GM23248 (cell line): ENCODE data around the gene EGFR.

ENCODE experiments used
- EZH2 ChIP-seq: fragments of 200-600 bp; sonication (generic); IDR thresholded peaks from 2 replicates; pipeline ENCODE4 v1.6.1; 2018; ENCODE audit warnings: antibody characterized with exemption, mild to moderate bottlenecking; ENCODE audit not compliant: insufficient read depth, poor library complexity, severe bottlenecking
- EZH2phosphoT487 ChIP-seq: fragments of 200-600 bp; sonication (generic); IDR thresholded peaks from 2 replicates; pipeline ENCODE4 v1.6.1; 2018; ENCODE audit warnings: antibody characterized with exemption, moderate library complexity, mild to moderate bottlenecking, low read depth; ENCODE audit not compliant: insufficient read depth

DNA sequence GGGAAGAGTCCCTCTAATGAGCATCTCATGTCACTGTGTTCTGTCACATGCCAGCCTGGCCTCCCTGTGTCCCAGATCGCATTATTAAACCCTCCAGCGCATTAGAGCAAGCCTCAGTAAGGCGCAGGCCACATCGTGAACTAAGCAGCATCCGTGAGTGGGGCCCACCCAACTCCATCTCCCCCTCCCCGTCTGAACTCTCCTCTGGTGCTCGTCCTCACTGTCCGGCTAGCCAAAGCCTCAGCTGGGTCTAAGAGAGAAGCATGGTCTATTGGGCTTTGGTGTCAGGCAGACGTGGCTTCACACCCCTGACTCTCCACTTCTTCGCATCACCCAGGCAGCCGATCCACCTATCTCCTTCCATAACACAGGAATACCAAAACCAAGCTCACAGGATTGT, 181.6 kb downstream of the EGFR start:
- TF ChIP-seq EZH2, result no peak
- no peak for TF ChIP-seq EZH2phosphoT487
